HCT116 (cell line): ENCODE measurements around the gene ABCC10.

Experiments used
- ATF3 ChIP-seq: IDR thresholded peaks from 2 replicates; pipeline ENCODE4 v1.6.1; 2012
- CEBPB ChIP-seq: IDR thresholded peaks from 2 replicates; pipeline ENCODE4 v1.6.1; 2012; ENCODE audit warnings: low read depth
- EZH2 ChIP-seq: fragments of 200-600 bp; sonication (generic); IDR thresholded peaks from 2 replicates; pipeline ENCODE4 v1.6.1; 2017; ENCODE audit warnings: antibody characterized with exemption, mixed run types
- EZH2phosphoT487 ChIP-seq: fragments of 200-600 bp; IDR thresholded peaks from 2 replicates; pipeline ENCODE4 v1.6.1; 2018; ENCODE audit warnings: antibody characterized with exemption, borderline replicate concordance
- FOSL1 ChIP-seq: IDR thresholded peaks from 2 replicates; pipeline ENCODE4 v1.6.1; 2012; ENCODE audit warnings: low read depth
- POLR2A ChIP-seq: IDR thresholded peaks from 2 replicates; pipeline ENCODE4 v1.7.0; 2011; ENCODE audit warnings: borderline replicate concordance; ENCODE audit not compliant: insufficient read depth, insufficient read length; ENCODE audit errors: extremely low read depth
- POLR2AphosphoS5 ChIP-seq: IDR thresholded peaks from 2 replicates; pipeline ENCODE4 v1.6.1; 2011; ENCODE audit warnings: mild to moderate bottlenecking, low read depth, low read length, moderate library complexity
- RAD21 ChIP-seq: IDR thresholded peaks from 2 replicates; pipeline ENCODE4 v1.6.1; 2012; ENCODE audit warnings: low read depth, mild to moderate bottlenecking
- SIN3A ChIP-seq: IDR thresholded peaks from 2 replicates; pipeline ENCODE4 v1.6.1; 2012; ENCODE audit warnings: low read depth
- YY1 ChIP-seq: IDR thresholded peaks from 2 replicates; pipeline ENCODE4 v1.6.1; 2011; ENCODE audit warnings: low read length, low read depth, moderate library complexity, mild to moderate bottlenecking; ENCODE audit not compliant: insufficient replicate concordance; ENCODE audit errors: extremely low read depth
- TF ChIP-seq, protein P1 (sequence below), 3 experiments: fragments of 200-600 bp in 1 of 3; sonication (generic) in 1 of 3; IDR thresholded peaks in 2 of 3; conservative IDR thresholded peaks in 1 of 3; 2 replicates each; pipeline ENCODE4 v1.5.1; 2012 to 2017; ENCODE audit warnings: low read depth in 2 of 3, low read length in 2 of 3, antibody characterized with exemption in 1 of 3, borderline replicate concordance in 1 of 3, control low read depth in 1 of 3, mild to moderate bottlenecking in 1 of 3, mixed read lengths in 1 of 3, mixed run types in 1 of 3, moderate library complexity in 1 of 3; ENCODE audit not compliant: insufficient read depth in 1 of 3
- TF ChIP-seq, protein P2 (sequence below): IDR thresholded peaks from 2 replicates; pipeline ENCODE4 v1.6.1; 2012; ENCODE audit warnings: low read depth
- TF ChIP-seq, protein P3 (sequence below): IDR thresholded peaks from 2 replicates; pipeline ENCODE4 v1.6.1; 2012
- TF ChIP-seq, protein P4 (sequence below): IDR thresholded peaks from 2 replicates; pipeline ENCODE4 v1.6.1; 2011; ENCODE audit warnings: mild to moderate bottlenecking, low read length, moderate library complexity; ENCODE audit not compliant: insufficient replicate concordance; ENCODE audit errors: extremely low read depth

DNA sequence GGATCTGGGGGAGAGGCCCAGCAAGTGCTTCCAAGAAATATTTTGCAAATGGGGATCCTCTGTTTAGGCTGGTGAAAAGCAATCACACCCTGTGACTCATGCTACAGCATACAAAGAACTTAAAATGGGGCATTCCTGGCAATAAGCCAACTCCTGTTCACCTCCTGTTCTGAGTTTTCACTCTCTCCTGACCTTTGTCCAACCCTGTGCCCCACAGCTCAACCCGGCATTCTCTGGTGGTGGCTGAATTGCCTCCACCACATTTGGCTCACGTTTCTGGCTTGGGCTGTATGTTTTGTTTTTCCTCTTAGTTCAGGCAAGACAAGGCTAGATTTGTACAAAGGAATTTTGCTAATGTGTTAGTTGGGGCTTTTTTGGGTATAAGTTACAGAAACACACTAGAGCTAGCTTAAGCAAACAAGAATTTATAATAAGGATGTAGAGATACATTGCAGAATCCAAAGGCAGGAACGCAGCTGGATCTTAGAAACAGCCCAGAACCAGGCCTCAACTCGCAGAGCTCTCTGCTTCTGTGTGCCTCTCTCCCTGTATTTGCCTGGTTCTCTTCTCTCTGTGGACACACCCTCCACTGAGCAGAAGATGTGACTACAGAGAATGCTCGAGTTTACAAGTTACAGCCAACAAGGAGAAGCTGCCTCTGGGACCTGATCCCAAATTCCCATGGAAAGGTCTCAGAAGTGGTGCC lies 9.4 kb downstream of the ABCC10 start:
- TF ChIP-seq, protein P1, sequence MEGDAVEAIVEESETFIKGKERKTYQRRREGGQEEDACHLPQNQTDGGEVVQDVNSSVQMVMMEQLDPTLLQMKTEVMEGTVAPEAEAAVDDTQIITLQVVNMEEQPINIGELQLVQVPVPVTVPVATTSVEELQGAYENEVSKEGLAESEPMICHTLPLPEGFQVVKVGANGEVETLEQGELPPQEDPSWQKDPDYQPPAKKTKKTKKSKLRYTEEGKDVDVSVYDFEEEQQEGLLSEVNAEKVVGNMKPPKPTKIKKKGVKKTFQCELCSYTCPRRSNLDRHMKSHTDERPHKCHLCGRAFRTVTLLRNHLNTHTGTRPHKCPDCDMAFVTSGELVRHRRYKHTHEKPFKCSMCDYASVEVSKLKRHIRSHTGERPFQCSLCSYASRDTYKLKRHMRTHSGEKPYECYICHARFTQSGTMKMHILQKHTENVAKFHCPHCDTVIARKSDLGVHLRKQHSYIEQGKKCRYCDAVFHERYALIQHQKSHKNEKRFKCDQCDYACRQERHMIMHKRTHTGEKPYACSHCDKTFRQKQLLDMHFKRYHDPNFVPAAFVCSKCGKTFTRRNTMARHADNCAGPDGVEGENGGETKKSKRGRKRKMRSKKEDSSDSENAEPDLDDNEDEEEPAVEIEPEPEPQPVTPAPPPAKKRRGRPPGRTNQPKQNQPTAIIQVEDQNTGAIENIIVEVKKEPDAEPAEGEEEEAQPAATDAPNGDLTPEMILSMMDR (IDR thresholded peaks at IDR 0.05 in 2 of 3, conservative IDR thresholded peaks at IDR 0.05 in 1 of 3; ENCODE audit: borderline replicate concordance in 1 of 3, insufficient read depth in 1 of 3, low read depth in 2 of 3, low read length in 2 of 3): no peak
- no peak for TF ChIP-seq POLR2A
- no peak for TF ChIP-seq CEBPB
- peak; percentile 30; the same call in 1 of the 2 replicates for TF ChIP-seq POLR2AphosphoS5
- TF ChIP-seq, protein P2, sequence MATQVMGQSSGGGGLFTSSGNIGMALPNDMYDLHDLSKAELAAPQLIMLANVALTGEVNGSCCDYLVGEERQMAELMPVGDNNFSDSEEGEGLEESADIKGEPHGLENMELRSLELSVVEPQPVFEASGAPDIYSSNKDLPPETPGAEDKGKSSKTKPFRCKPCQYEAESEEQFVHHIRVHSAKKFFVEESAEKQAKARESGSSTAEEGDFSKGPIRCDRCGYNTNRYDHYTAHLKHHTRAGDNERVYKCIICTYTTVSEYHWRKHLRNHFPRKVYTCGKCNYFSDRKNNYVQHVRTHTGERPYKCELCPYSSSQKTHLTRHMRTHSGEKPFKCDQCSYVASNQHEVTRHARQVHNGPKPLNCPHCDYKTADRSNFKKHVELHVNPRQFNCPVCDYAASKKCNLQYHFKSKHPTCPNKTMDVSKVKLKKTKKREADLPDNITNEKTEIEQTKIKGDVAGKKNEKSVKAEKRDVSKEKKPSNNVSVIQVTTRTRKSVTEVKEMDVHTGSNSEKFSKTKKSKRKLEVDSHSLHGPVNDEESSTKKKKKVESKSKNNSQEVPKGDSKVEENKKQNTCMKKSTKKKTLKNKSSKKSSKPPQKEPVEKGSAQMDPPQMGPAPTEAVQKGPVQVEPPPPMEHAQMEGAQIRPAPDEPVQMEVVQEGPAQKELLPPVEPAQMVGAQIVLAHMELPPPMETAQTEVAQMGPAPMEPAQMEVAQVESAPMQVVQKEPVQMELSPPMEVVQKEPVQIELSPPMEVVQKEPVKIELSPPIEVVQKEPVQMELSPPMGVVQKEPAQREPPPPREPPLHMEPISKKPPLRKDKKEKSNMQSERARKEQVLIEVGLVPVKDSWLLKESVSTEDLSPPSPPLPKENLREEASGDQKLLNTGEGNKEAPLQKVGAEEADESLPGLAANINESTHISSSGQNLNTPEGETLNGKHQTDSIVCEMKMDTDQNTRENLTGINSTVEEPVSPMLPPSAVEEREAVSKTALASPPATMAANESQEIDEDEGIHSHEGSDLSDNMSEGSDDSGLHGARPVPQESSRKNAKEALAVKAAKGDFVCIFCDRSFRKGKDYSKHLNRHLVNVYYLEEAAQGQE: no peak
- TF ChIP-seq, protein P3, sequence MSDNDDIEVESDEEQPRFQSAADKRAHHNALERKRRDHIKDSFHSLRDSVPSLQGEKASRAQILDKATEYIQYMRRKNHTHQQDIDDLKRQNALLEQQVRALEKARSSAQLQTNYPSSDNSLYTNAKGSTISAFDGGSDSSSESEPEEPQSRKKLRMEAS: no peak
- no peak for TF ChIP-seq ATF3
- TF ChIP-seq, protein P4, sequence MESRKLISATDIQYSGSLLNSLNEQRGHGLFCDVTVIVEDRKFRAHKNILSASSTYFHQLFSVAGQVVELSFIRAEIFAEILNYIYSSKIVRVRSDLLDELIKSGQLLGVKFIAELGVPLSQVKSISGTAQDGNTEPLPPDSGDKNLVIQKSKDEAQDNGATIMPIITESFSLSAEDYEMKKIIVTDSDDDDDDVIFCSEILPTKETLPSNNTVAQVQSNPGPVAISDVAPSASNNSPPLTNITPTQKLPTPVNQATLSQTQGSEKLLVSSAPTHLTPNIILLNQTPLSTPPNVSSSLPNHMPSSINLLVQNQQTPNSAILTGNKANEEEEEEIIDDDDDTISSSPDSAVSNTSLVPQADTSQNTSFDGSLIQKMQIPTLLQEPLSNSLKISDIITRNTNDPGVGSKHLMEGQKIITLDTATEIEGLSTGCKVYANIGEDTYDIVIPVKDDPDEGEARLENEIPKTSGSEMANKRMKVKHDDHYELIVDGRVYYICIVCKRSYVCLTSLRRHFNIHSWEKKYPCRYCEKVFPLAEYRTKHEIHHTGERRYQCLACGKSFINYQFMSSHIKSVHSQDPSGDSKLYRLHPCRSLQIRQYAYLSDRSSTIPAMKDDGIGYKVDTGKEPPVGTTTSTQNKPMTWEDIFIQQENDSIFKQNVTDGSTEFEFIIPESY: no peak
- no peak for TF ChIP-seq EZH2
- no peak for TF ChIP-seq SIN3A
- TF ChIP-seq EZH2phosphoT487: no peak
- no peak; the same call in 1 of the 2 replicates for TF ChIP-seq FOSL1
- TF ChIP-seq RAD21: no peak
- TF ChIP-seq YY1: no peak
